GM13976 (cell line): ENCODE measurements around the gene GRK5.

Source experiments
- DNase-seq: peaks from one replicate; pipeline ENCODE4 v3.0.0; 2012; ENCODE audit warnings: low spot score
- in situ Hi-C: fragments of 300-500 bp; cut with MboI; formaldehyde crosslinking; loops from one replicate; pipeline ENCODE4 v1.12.0; 2022; ENCODE audit warnings: low sequenced_read_pairs, mixed read lengths, inconsistent platforms; ENCODE audit not compliant: unreplicated experiment
- TF ChIP-seq, protein P1 (sequence below): IDR thresholded peaks from 2 replicates; pipeline ENCODE4 v1.5.1; 2012; ENCODE audit warnings: borderline replicate concordance, mild to moderate bottlenecking; ENCODE audit not compliant: insufficient read depth; ENCODE audit errors: extremely low read depth, missing control alignments, control extremely low read depth

The GRK5 gene

DNA sequence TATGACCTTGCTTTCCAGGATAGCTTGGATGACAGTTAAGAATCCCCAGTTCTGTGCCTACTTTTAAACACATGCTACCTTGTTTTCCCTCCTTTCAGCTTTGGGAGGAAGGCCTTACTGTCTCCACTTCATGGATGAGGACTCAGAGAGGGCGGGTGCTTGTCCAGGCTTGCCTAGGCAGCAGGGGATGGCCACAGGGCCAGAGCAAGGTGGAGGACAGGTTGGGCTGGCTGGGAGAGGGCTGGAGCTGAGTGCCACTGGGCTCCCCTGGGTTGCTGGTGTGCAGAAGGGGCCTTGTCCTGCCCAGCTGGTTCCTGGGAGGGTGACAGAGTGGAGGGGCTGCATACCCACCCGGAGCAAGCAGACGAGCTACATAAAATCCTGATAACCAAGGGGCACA lies 117.8 kb downstream of the GRK5 start:
- no peak for DNase-seq
- in situ Hi-C loops = no loop called here
- TF ChIP-seq, protein P1, sequence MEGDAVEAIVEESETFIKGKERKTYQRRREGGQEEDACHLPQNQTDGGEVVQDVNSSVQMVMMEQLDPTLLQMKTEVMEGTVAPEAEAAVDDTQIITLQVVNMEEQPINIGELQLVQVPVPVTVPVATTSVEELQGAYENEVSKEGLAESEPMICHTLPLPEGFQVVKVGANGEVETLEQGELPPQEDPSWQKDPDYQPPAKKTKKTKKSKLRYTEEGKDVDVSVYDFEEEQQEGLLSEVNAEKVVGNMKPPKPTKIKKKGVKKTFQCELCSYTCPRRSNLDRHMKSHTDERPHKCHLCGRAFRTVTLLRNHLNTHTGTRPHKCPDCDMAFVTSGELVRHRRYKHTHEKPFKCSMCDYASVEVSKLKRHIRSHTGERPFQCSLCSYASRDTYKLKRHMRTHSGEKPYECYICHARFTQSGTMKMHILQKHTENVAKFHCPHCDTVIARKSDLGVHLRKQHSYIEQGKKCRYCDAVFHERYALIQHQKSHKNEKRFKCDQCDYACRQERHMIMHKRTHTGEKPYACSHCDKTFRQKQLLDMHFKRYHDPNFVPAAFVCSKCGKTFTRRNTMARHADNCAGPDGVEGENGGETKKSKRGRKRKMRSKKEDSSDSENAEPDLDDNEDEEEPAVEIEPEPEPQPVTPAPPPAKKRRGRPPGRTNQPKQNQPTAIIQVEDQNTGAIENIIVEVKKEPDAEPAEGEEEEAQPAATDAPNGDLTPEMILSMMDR = no peak

DNA sequence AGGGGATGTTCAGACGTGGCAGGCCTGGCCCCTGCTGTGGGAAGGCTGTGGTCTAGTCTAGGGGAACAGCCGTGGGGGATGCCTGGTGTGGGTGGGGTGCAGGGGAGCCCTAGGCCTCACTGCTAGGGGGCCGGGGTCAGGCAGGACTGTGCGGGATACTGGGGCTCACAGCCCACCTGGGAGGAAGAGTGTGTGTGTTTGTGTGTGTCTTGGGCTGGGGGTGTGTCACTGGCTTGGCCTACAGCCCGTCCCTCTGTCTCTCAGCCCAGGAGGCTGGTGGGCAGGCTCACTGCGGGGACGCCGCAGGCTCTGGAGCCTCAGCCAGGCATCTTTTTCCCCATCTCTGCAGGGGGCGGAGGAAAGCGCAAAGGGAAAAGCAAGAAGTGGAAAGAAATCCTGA lies 118.8 kb downstream of the GRK5 start:
- TF ChIP-seq, protein P1 = no peak
- no peak for DNase-seq
- in situ Hi-C loops = no loop called here

DNA sequence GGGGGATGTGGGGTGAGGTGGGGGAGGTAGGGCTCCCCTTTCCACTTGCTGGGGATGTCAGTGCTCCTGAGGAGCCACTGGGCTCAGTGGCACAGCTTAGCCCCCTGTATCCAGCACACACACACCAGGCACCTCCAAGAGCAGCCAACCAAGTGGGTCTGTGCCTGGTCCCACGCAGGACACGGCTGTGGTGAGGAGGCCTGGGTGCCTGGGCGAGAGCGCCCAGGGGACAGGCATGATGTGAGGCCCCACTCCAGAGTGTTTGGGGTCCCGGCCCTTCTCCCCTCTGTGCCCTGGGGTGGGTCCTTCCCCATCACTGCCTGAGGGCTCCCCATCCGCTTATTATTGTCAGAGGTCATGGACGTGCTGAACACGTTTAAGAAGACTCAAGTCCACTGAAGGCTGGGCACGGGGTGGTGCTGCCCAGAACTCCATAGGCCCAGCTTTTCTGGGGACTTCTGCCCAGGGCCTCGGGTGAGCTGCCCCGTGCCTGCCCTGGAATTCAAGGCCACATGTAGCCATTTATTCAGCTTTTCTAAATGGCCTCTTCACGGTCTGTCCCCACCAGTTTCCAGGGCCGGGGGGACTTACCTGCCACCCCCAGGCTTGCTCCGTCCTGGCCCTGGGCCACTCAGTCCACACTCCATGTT lies 119.8 kb downstream of the GRK5 start:
- TF ChIP-seq, protein P1 = no peak
- in situ Hi-C loops = no loop called here
- DNase-seq = no peak

DNA sequence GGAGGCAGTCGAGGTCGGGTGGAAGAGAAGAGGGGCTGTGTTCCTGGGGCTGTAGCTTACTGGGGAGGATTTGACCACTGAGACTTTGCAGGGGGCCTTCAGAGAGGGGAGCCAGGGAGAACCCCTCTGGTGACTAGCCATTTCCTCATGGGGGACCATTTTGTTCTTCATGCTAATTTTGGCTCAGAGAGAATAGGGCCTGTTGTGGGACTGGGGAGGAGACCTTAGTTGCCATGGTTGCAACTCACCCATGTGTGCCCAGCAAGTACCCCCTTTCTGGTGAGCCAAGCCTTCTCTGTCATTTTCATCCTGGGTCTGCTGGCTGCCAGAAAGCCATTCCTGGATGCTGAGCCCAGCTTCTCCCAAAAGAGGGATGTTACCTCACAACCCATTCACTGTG lies 120.9 kb downstream of the GRK5 start:
- TF ChIP-seq, protein P1 = no peak
- no peak for DNase-seq
- in situ Hi-C loops = no loop called here

DNA sequence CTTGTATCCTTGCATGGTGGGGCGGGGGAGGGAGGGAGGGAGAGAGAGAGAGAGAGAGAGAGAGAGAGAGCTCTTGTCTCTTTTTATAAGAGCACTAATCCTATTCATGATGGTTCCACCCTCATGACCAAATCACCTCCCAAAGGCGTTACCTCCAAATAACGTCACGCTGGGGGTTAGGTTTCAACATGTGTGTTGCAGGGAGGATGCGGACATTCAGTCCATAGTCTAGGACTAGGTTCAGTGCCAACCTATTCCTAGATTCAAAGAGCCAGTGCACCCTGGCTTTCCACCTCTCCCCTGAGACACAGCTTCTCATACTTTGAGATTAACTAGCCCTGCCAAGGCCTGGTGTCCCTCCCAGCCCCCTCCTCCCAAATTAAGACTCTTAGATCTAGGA lies 123.0 kb downstream of the GRK5 start:
- TF ChIP-seq, protein P1 = no peak
- no peak for DNase-seq
- in situ Hi-C loops = no loop called here

DNA sequence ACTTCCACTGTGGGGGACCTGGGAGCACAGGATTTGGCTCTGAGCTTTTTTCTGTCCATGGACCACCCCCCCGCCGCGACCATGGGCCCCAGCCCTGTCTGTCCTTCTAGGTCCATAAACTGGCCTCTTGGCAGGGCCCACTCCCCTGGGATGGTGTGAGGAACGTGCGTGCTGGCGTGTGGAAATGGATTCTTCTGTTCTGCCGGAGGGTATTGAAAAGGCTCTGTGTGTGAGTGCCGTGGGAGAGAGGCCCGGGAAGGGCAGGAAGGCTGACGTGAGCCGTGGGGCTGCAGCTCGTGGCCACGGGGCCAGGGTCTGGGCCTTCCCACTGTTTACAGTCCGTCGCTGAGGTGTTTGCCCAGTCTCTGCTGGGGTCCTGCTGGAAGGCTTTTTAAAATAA lies 123.7 kb downstream of the GRK5 start:
- no peak for DNase-seq
- TF ChIP-seq, protein P1 = no peak
- in situ Hi-C loops = no loop called here
